ENCODE measurements around the gene ALDOC. TPM values are rescaled to one million over a fixed set of nuclear protein-coding genes. Genes with fewer than 3 reads are reported as not detected.

ALDOC gene
- total RNA-seq, 1 donor from 2014 or later: 38.6 TPM

DNA sequence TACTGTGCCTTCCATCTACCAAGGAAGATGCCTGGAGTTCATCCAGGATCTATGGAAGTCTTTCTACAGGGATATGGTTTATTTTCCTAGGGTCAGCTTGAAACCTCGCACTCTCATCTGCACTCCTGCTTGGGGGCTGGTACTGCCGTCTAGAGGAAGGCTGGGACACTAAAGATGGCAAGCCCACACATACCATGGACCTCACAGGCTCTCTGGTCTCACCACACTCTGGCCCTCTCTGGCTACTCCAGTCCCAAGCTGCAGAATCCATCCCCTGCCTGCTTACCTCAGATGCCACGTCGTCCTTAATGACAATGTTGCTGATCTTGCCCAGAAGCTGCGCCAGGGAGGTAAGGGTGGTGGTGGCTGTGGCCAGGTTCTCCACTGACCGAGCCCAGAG lies 22.1 kb downstream of the ALDOC start:
- Histone ChIP-seq H3K4me3 (no peak overlapping the region), H2AFZ (replicated peaks) (no peak overlapping the region), H3K4me1 (peaks cover 26% of the 10 kb centered on the region), H3K4me2 (no peak overlapping the region), H3K79me2 (ENCODE audit: low read depth) (peaks cover 10% of the 10 kb centered on the region), H3F3A (ENCODE audit: low read depth) (peaks cover 14% of the 10 kb centered on the region), H3K27ac (no peak overlapping the region), H3K36me3 (no peaks in the 10 kb centered on the region), H3K9me3 (ENCODE audit: low read depth) (no peaks in the 10 kb centered on the region), H3K9ac (no peak overlapping the region), H4K20me1 (ENCODE audit: low read depth) (peaks cover 23% of the 10 kb centered on the region), H3K27me3 (no peaks in the 10 kb centered on the region)
- Mint-ChIP-seq H3K9me3 (no peaks in the 10 kb centered on the region), H3K27me3 (ENCODE audit: insufficient read depth, low read depth) (peaks cover 3% of the 10 kb centered on the region), H3K36me3 (peaks cover 30% of the 10 kb centered on the region), H3K4me1 (peaks cover 21% of the 10 kb centered on the region), H3K4me3 (no peak overlapping the region), H3K27ac (no peak overlapping the region)
- DNase-seq (ENCODE audit: low spot score): no peak
- TF ChIP-seq EZH2phosphoT487 (IDR thresholded peaks at IDR 0.05) (no peak), EZH2 (IDR thresholded peaks at IDR 0.05) (no peak)
- TF ChIP-seq, protein P1, sequence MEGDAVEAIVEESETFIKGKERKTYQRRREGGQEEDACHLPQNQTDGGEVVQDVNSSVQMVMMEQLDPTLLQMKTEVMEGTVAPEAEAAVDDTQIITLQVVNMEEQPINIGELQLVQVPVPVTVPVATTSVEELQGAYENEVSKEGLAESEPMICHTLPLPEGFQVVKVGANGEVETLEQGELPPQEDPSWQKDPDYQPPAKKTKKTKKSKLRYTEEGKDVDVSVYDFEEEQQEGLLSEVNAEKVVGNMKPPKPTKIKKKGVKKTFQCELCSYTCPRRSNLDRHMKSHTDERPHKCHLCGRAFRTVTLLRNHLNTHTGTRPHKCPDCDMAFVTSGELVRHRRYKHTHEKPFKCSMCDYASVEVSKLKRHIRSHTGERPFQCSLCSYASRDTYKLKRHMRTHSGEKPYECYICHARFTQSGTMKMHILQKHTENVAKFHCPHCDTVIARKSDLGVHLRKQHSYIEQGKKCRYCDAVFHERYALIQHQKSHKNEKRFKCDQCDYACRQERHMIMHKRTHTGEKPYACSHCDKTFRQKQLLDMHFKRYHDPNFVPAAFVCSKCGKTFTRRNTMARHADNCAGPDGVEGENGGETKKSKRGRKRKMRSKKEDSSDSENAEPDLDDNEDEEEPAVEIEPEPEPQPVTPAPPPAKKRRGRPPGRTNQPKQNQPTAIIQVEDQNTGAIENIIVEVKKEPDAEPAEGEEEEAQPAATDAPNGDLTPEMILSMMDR (IDR thresholded peaks at IDR 0.05): no peak

DNA sequence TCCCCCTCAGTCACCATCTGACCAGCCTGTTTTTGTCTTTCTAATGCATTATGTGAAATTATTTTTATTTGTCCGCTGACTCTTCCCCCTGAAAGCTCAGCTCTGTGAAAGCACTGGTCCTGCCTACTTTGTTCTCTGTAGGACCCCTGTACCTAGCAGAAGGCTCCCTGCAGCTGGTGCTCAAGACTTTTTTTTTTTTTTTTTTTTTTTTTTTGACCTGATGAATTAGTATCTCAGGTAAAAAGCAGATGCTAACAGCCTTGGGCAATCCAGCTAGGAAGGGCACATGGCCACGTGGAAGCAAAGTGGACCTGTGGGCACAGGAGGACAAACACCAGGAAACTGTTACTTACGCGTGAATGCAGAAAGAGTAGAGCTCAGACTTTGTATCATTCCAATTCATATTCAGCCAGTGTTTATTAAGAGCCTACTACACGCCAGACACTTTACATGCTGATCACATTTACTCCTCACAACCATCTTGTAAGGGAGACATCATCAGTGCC lies 23.6 kb downstream of the ALDOC start:
- Histone ChIP-seq H4K20me1 (ENCODE audit: low read depth) (peaks cover 38% of the 10 kb centered on the region), H3K27me3 (no peaks in the 10 kb centered on the region), H3K27ac (no peak overlapping the region), H3F3A (ENCODE audit: low read depth) (peaks cover 25% of the 10 kb centered on the region), H3K4me2 (peak overlapping the region; percentile 83), H3K79me2 (ENCODE audit: low read depth) (peaks cover 10% of the 10 kb centered on the region), H3K9ac (no peak overlapping the region), H2AFZ (replicated peaks) (no peak overlapping the region), H3K4me3 (peak overlapping the region; percentile 90), H3K36me3 (no peaks in the 10 kb centered on the region), H3K9me3 (ENCODE audit: low read depth) (no peaks in the 10 kb centered on the region), H3K4me1 (peaks cover 40% of the 10 kb centered on the region)
- TF ChIP-seq EZH2 (IDR thresholded peaks at IDR 0.05) (no peak), EZH2phosphoT487 (IDR thresholded peaks at IDR 0.05) (no peak)
- TF ChIP-seq, protein P1 (IDR thresholded peaks at IDR 0.05): no peak
- Mint-ChIP-seq H3K27me3 (ENCODE audit: insufficient read depth, low read depth) (peaks cover 3% of the 10 kb centered on the region), H3K4me1 (peaks cover 36% of the 10 kb centered on the region), H3K4me3 (peak overlapping the region; percentile 90), H3K27ac (no peak overlapping the region), H3K36me3 (peaks cover 26% of the 10 kb centered on the region), H3K9me3 (no peaks in the 10 kb centered on the region)
- no peak for DNase-seq (ENCODE audit: low spot score)

GRCh38 chr17:28552176-28552999 lies 24.3 kb downstream of the ALDOC start, which contains the start of gene UNC119:
Gene UNC119 (minus strand): TSS chr17:28552624. CDS start chr17:28552557, 67 bp downstream.
- no peaks in the 10 kb centered on the region for H3K36me3 ChIP-seq
- no peaks in the 10 kb centered on the region for H3K9me3 Mint-ChIP-seq
- TF ChIP-seq, protein P1 (IDR thresholded peaks at IDR 0.05): no peak
- TF ChIP-seq EZH2phosphoT487 (IDR thresholded peaks at IDR 0.05) (no peak), EZH2 (IDR thresholded peaks at IDR 0.05) (no peak)
- H3K4me1 Mint-ChIP-seq: peaks cover 41% of the 10 kb centered on the region
- H3K27ac ChIP-seq: no peak within 1 kb of the TSS
- H3K36me3 Mint-ChIP-seq: peaks cover 26% of the 10 kb centered on the region
- H2AFZ ChIP-seq (replicated peaks): peak within 1 kb of the TSS; percentile 87
- H4K20me1 ChIP-seq (ENCODE audit: low read depth): peaks cover 43% of the 10 kb centered on the region
- H3K4me3 Mint-ChIP-seq: peak within 1 kb of the TSS; percentile 97
- H3K9me3 ChIP-seq (ENCODE audit: low read depth): no peaks in the 10 kb centered on the region
- peaks cover 10% of the 10 kb centered on the region for H3K79me2 ChIP-seq (ENCODE audit: low read depth)
- H3K27me3 Mint-ChIP-seq (ENCODE audit: insufficient read depth, low read depth): peaks cover 3% of the 10 kb centered on the region
- peak within 1 kb of the TSS; percentile 83 for H3K4me2 ChIP-seq
- peak within 1 kb of the TSS; percentile 90 for H3K4me3 ChIP-seq
- peak within 1 kb of the TSS; percentile 81 for H3K9ac ChIP-seq
- DNase-seq (ENCODE audit: low spot score): peak; percentile 95
- peaks cover 40% of the 10 kb centered on the region for H3K4me1 ChIP-seq
- H3F3A ChIP-seq (ENCODE audit: low read depth): peaks cover 25% of the 10 kb centered on the region
- peak within 1 kb of the TSS; percentile 87 for H3K27ac Mint-ChIP-seq
- no peaks in the 10 kb centered on the region for H3K27me3 ChIP-seq
